SIG-M5 treated with dmso at 0.1 percent for 504 hours (cell line): ENCODE measurements around the gene MRPS10.

Experiments
- DNase-seq: peaks from one replicate; lab custom pipeline; 2025; ENCODE audit not compliant: unreplicated experiment; lab: John Stamatoyannopoulos, UW

MRPS10 gene

DNA sequence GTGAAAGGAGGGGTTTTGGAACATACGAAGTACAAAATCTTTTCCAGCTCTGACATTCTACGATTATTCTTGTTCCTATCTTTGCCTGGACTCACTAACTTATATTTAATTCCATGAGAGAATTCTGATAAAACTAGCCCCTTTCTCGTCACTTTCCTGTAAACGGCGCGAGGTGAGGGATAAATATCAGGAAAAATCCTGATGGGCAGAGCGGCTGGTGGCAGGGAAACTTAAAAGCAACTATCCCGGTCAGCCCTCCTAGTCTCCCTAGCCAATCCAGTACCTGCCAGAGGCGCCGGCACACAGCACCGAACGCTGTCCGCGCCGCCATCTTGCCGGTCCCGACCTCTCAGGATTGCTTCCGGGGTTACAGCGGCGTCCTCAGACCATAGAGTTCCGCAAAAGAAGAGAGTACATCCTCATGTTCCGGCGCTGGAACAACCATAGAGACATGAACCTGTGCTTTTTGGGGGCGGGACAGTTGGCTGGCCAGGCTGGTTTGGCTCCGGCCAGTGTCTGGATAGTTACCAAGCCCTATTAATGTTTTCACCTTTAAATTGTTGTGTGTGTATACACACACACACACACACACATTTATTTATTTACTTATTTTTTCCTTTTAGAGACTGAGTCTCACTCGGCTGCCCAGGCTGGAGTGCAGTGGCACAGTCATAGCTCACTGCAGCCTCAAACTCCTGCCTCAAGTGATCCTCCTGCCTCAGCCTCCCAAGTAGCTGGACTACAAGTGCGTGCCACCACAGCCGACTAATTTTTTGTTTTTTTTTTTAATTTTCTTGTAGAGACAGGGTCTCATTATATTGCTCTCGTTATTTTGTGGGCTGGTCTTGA lies at the start of gene MRPS10:
Gene MRPS10, minus strand, starts transcription at position 343 of the 849 bp plus-strand sequence. Its CDS starts 12 bp downstream, at position 331.
- DNase-seq = peak; percentile 96

DNA sequence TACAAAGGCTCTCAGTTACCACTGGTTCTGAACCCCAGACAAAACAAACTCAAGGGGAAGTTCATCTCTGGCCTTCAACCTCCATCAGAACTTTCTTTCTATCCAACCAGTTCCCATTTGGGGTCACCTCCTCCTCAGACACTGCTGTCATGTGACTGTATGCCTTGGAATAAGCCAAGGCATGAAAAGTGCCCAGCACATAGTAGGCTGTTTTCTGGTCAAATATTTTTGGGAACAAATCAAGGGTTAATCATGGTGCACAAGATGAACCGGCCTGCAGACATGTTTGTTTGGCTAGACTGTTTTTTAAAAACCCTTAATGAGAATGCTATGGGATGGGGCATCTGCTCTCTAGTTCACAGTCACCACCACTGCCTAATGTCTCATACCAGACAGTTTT lies 48.9 kb upstream of the MRPS10 start:
- no peak for DNase-seq

- DNase-seq = no peak
Measured at GRCh38 chr6:42264852-42265390, 47.3 kb upstream of the MRPS10 start.

GRCh38 chr6:42264162-42264851 lies 46.6 kb upstream of the MRPS10 start:
- DNase-seq = no peak

- no peak for DNase-seq
Measured at GRCh38 chr6:42263165-42263728, 45.6 kb upstream of the MRPS10 start.

- DNase-seq = no peak
Measured at GRCh38 chr6:42260972-42261371, 43.3 kb upstream of the MRPS10 start.

DNA sequence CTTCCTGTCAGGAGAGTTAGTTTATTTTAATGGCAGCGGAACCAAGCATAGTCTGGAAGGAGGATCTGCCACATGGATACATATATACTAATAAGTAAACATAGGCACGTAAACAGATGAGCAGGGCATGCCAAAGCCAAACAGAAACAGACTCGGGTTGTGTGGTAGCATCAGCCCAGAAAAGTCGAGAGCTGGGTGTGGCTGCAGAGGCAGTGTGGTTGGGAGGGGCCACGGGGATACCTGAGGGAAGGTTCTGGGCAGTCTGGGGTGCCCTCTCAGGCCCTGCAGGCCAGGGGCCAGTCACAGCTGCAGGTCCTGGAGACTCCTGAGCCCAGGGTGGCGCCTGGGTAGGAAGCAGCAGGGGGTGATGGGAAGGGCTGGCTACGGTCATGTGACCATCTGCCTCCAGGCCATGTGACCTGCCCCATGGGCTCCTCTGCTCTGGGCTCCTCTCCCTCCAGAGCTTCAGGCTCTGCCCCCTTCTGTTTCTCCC lies 42.8 kb upstream of the MRPS10 start:
- DNase-seq = no peak

DNA sequence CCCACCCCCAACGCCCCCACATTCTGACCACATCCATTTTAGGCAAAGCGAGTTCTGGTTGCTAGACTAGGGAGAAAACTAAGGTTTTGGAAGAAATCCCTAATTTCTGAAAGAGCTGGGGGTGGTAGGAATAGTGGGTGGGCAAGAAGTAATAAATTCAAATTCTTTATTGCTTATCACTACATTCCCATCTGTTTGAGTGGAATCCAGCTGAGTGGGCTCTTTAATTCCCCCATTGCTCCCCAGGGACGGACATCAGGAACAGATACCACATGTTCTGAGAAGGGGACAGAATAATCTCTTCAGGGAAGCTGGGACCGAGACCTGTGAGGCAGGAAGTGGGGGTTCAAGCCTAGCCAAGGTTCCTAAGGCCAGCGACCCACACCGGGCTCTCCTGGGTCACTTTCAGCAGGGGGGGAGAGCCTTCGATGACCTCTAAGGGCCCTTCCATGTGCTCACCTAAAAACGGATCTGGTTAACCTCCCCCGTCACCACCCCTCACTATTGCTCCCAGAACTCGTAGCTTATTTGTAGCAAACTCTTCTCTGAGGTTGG lies 42.3 kb upstream of the MRPS10 start:
- no peak for DNase-seq

- no peak for DNase-seq
Measured at GRCh38 chr6:42259286-42259685, 41.6 kb upstream of the MRPS10 start.

DNA sequence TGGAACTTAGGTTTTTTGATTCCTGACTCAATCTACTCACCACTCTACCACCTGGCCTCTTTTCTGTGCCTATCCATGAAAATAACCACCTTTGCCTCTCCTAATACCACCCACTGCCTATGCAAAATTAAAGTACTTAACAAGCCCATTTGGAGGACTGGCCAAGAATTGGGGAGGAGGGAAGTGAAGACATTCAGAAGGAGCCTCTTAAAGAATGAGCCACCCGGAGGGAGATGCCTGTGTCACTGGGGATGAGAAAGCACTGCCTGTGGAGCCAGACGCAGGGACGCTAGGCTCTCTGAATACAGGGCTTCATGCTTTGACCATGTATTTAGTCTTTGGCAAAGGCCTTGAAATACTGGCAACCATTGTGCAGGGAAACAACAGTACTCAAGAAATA lies 40.0 kb upstream of the MRPS10 start:
- no peak for DNase-seq

DNA sequence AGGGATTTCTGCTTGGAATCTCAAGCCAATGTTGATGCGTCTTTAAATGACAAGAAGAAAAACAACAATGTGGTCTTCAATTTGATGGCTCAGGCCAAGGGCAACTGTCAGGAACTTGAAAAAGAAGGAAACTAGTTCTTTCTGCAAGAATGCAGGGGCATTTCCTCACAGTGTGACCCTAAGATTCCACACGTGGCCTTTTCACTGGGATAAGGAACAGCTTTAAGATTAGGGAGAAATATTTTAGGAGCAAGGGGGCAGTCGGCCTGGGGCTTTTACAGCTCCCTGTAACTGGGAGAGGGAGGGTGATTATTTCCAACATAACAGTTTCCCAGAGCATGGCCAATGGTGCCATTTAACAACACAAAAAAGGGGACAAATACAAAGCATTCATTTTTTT lies 39.4 kb upstream of the MRPS10 start:
- DNase-seq = no peak

DNA sequence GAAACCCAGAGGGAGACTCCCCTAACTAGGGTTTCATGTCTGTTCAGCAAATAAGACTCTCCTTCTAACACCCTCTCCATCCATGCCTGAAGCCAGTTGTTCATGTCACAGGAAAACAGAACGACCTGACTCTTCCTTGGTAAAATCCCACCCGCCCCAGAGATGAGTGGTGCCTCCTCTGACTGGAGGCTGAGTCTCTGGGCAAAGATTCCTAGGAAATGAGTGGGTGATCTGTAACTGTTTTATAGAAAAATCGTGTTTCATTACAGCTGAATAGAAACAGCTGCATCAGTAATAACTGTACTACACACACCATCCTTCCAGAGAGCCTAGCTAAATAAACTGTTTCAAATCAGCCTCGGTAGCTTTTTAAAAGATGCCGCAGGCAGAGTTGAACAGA lies 37.4 kb upstream of the MRPS10 start:
- no peak for DNase-seq

GRCh38 chr6:42254505-42254904 lies 36.8 kb upstream of the MRPS10 start:
- no peak for DNase-seq

GRCh38 chr6:42251911-42252637 lies 34.4 kb upstream of the MRPS10 start:
- no peak for DNase-seq

DNA sequence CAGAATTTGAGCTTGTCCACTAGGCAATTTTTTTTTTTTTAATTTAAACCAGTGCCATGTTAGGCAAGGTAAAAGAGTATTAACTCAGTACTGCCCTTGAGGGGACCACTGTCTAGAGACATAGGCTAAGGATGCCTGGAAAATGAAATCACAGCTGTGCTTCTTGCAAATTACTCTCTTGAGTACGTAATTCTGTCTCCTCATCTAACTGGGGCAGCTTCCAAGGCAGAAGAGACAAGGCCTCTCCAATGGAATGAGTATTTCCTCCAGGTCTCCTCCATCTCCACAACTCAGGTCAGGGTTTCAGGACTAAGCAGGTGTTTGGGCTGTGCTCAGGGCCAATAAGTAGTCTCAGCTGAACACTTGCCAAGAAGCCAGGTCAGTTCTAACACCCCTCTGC lies 33.8 kb upstream of the MRPS10 start:
- no peak for DNase-seq

DNA sequence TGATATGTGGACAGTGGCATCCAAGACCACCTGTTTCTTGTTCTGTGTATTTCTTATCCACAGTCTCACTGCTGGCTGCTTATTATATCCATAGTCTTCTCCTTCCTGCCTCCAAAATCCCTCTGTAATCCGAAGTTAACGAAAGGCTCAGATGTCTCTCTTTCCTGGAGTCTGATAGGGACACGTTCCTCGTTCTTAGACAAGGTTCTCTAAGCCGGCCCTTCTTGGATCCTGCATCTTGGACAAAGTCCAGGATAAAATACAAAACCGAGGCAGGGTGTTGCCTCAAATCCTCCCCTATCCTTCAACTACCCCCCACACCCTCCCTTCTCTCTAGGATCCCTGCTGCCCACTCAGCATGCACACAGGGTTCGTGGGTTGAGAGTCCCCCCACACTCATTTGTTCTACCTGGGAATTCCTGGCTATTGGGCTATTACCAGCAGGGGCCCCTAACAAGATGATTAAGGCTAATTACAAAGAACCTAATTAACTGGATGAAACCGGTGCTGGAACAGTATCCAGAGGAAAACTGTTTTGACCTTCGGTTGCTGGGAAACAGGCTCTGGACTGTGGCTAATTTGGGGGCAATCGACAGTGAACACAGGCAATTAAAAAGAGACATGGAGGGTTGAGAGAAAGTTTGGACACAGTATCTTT lies 32.7 kb upstream of the MRPS10 start:
- DNase-seq = no peak

- no peak for DNase-seq
Measured at GRCh38 chr6:42249279-42249678, 31.6 kb upstream of the MRPS10 start.

DNA sequence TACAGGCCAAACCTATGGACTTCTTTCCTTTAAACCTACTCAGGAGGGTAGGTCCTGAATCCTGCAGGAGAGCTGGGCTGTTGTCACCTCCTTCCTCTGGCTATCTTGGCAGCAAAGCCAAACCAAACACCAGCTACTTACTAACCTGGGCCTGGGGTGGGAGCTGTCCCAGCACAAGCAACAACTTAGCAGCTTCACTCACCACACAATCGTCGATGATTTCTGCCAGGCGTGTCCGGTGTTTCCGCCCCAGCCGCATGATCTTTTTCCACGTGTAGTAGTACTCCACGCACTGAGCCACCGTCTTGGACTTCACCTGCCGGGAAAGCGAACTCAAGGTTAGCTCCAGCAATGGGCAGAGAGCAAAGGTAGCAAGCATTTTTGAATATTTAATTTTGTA lies 25.4 kb upstream of the MRPS10 start:
- no peak for DNase-seq

DNA sequence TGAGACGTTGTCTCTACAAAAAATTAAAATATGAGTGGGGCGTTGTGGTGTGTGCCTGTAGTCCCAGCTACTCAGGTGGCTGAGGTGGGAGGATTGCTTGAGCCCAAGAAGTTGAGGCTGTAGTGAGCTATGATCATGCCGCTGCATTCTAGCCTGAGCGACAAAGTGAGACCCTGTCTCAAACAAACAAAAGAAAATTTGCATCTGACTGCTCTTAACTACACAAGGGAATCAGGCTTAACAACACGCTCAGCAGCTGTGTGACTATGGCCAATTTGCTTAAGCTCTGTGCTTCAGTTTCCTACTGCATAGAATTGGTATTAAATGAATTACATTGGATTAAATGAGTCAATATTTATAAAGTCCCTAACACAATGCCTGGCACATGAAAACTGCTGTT lies 24.3 kb upstream of the MRPS10 start:
- no peak for DNase-seq

- DNase-seq = no peak
Measured at GRCh38 chr6:42239736-42240375, 22.2 kb upstream of the MRPS10 start.
